HFFc6 (cell line): ENCODE results near the gene EIF1. TPM values are rescaled to one million over a fixed set of nuclear protein-coding genes. Genes with fewer than 3 reads are reported as not detected.
"Not testable (repeated sequence)": the region's sequence is repeated elsewhere in the genome, so short reads cannot be mapped to it uniquely, and the experiment has no call there.

Source experiments
- DNase-seq: peaks from one replicate; pipeline ENCODE4 v3.0.0-alpha.2; 2018
- H3K27ac Mint-ChIP-seq: 2 replicates; pipeline ENCODE4 v1.8.0; 2020; ENCODE audit warnings: mild to moderate bottlenecking, mixed read lengths
- H3K27me3 Mint-ChIP-seq: 2 replicates; pipeline ENCODE4 v1.8.0; 2021; ENCODE audit warnings: mild to moderate bottlenecking, moderate library complexity, mixed read lengths; ENCODE audit not compliant: insufficient read depth
- H3K36me3 Mint-ChIP-seq: 2 replicates; pipeline ENCODE4 v1.8.0; 2021; ENCODE audit warnings: low read depth, mixed read lengths
- H3K4me1 Mint-ChIP-seq: 2 replicates; pipeline ENCODE4 v1.8.0; 2020; ENCODE audit warnings: low read depth, mixed read lengths
- H3K4me3 Mint-ChIP-seq: 2 replicates; pipeline ENCODE4 v1.8.0; 2020; ENCODE audit warnings: mild to moderate bottlenecking, moderate library complexity, mixed read lengths
- H3K9me3 Mint-ChIP-seq: 2 replicates; pipeline ENCODE4 v1.8.0; 2020; ENCODE audit warnings: mild to moderate bottlenecking, mixed read lengths
- total RNA-seq, 6 experiments: library from RNA; stranded (reverse); fragmentation: NEBNext Ultra II Directional; extraction: Animal tissue kit (Norgen Biotek cat#: 25700); gene quantifications; 2 replicates in 1 of 6; 3 replicates in 5 of 6; pipeline ENCODE4 v1.2.3, GENCODE V29; 2021
- TF ChIP-seq, protein P1 (sequence below): fragments of 200-600 bp; sonication (generic); IDR thresholded peaks from 2 replicates; pipeline ENCODE4 v1.5.0; 2021; ENCODE audit warnings: antibody characterized with exemption, mild to moderate bottlenecking

The EIF1 gene
- total RNA-seq, 6 experiments from 2014 or later = 723 to 810 (median 781) TPM

GRCh38 chr17:41692722-41693521 lies 4.2 kb downstream of the EIF1 start:
- peaks cover 45% of the 10 kb centered on the region for H3K27me3 Mint-ChIP-seq
- H3K36me3 Mint-ChIP-seq = peaks cover 45% of the 10 kb centered on the region
- peaks cover 40% of the 10 kb centered on the region for H3K4me1 Mint-ChIP-seq
- DNase-seq = no peak
- peaks cover 10% of the 10 kb centered on the region for H3K9me3 Mint-ChIP-seq
- H3K4me3 Mint-ChIP-seq = peak overlapping the region; percentile 95
- TF ChIP-seq, protein P1, sequence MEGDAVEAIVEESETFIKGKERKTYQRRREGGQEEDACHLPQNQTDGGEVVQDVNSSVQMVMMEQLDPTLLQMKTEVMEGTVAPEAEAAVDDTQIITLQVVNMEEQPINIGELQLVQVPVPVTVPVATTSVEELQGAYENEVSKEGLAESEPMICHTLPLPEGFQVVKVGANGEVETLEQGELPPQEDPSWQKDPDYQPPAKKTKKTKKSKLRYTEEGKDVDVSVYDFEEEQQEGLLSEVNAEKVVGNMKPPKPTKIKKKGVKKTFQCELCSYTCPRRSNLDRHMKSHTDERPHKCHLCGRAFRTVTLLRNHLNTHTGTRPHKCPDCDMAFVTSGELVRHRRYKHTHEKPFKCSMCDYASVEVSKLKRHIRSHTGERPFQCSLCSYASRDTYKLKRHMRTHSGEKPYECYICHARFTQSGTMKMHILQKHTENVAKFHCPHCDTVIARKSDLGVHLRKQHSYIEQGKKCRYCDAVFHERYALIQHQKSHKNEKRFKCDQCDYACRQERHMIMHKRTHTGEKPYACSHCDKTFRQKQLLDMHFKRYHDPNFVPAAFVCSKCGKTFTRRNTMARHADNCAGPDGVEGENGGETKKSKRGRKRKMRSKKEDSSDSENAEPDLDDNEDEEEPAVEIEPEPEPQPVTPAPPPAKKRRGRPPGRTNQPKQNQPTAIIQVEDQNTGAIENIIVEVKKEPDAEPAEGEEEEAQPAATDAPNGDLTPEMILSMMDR = 0 out of 2 replicates have a peak, but pooled peaks have one; percentile 19
- peak overlapping the region; percentile 99 for H3K27ac Mint-ChIP-seq

DNA sequence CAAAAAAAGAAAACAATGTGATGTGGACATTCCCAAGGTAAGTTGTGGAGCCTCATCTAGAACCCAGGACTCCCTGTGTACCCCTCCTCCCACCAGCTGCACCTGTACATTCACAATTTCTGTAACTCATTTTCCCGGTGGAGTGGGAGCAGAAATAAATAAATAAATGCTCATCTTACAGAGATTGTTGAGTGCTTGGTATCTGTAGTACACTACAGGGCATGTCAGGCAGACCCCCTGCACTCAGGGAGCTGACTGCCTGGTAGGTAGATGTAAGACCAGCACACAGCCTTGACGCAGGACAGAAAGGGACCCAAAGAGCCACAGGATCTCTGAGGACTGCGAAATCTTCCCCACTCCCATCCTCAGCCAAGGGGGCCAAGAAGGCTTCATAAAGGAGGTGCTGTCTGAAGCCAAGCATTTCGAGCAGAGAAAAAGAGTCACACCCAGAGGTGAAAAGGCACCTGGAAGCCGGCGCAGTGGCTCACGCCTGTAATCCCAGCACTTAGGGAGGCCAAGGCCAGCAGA lies 6.5 kb downstream of the EIF1 start:
- H3K9me3 Mint-ChIP-seq = no peaks in the 10 kb centered on the region
- peaks cover 33% of the 10 kb centered on the region for H3K36me3 Mint-ChIP-seq
- H3K4me1 Mint-ChIP-seq = peaks cover 30% of the 10 kb centered on the region
- no peak for DNase-seq
- peak overlapping the region; percentile 55 for H3K27ac Mint-ChIP-seq
- no peak overlapping the region for H3K4me3 Mint-ChIP-seq
- TF ChIP-seq, protein P1 = no peak
- H3K27me3 Mint-ChIP-seq = peaks cover 31% of the 10 kb centered on the region

DNA sequence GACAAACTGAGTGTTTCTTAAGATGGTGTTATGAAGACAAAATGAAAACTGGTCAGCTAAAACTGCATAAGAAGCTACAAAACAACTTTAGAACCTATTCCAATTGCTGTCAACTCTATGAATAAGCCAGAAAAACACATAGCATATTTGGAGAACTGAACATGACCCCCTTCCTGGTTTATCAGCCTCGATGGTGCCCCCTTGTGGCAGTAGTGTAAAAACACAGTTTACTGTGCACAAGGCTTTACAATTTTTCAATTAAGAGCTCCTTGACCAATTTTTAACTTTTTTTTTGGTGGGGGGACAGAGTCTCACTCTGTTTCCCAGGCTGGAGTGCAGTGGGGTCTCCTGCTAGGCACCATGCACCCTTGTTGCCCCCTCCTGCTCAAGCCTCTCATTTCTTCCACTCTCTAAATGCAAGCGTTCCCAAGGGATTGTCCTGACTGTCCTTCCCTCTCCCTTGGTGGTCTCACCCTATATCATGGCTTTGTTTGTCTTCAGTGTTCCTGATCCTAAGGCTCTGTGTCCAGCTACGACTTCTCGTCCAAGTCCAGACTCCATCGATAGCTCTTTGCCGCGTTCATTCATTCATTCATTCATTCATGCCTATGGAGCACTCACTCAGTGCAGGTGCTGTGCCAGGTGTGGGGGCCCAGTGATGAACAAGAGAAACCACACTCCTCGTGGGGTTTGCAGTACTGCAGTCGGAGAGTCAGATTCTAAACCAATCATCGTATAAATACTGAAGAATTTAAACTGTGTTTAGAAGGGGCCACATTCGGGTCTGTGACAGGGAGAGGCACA lies 7.5 kb downstream of the EIF1 start:
- Mint-ChIP-seq H3K27ac (peak overlapping the region; percentile 4; the same call in 1 of the 2 replicates), H3K9me3 (no peaks in the 10 kb centered on the region), H3K4me1 (peaks cover 21% of the 10 kb centered on the region), H3K36me3 (peaks cover 24% of the 10 kb centered on the region), H3K4me3 (no peak overlapping the region), H3K27me3 (peaks cover 31% of the 10 kb centered on the region)
- DNase-seq = peak; percentile 81
- TF ChIP-seq, protein P1 = peak; percentile 94

DNA sequence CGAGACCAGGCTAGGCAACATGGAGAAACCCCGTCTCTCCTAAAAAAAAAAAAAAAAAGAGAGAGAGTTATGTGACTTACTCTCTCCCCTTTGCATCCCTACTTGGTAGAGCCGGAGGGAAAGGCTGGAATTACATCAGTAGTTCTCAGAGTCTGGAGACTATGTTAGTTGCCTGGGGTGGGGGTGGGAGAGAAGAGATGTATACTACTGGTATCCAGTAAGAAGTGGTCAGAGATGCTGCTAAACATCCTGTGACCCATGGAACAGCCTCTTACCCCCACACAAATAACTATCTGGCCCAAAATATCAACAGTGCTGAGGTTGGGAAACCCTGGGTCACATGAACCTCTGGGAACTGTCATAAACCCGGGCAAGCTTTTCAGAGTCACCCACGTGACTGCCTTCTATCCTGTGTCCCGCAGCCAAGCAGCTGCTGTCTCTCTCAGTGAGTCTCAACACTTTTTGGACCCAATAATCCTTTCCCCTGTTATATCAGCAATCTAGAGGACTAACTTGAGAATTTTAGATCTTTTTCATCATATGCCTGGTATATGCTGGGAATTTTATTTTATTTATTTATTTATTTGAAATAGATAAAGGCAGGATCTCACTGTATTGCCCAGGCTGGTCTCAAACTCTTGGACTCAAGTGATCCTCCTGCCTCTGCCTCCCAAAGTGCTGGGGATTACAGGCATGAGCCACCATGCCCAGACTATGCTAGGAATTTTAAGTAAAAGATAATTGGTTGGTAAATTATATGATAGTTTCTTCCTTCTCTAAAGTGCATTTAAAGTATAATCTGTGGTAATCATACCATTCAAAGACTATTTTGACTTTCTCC lies 8.7 kb downstream of the EIF1 start:
- Mint-ChIP-seq H3K27ac (no peak overlapping the region), H3K4me3 (no peak overlapping the region), H3K4me1 (peaks cover 11% of the 10 kb centered on the region), H3K9me3 (no peaks in the 10 kb centered on the region), H3K27me3 (peaks cover 30% of the 10 kb centered on the region), H3K36me3 (peaks cover 12% of the 10 kb centered on the region)
- TF ChIP-seq, protein P1 = no peak
- DNase-seq = no peak

- not testable (repeated sequence) for H3K9me3 Mint-ChIP-seq, H3K4me3 Mint-ChIP-seq, DNase-seq, H3K27ac Mint-ChIP-seq, H3K36me3 Mint-ChIP-seq
- Mint-ChIP-seq H3K4me1 (peaks cover 12% of the 10 kb centered on the region), H3K27me3 (peaks cover 10% of the 10 kb centered on the region)
These were observed 12.2 kb downstream of the EIF1 start for GRCh38 chr17:41700843-41701242.
